ENCODE measurements around the gene DSCAM. TPM values are rescaled to one million over a fixed set of nuclear protein-coding genes. Genes with fewer than 3 reads are reported as not detected.

The DSCAM gene
- total RNA-seq, 4 donors from 2014 or later: 0.19 TPM; not detected in 3

DNA sequence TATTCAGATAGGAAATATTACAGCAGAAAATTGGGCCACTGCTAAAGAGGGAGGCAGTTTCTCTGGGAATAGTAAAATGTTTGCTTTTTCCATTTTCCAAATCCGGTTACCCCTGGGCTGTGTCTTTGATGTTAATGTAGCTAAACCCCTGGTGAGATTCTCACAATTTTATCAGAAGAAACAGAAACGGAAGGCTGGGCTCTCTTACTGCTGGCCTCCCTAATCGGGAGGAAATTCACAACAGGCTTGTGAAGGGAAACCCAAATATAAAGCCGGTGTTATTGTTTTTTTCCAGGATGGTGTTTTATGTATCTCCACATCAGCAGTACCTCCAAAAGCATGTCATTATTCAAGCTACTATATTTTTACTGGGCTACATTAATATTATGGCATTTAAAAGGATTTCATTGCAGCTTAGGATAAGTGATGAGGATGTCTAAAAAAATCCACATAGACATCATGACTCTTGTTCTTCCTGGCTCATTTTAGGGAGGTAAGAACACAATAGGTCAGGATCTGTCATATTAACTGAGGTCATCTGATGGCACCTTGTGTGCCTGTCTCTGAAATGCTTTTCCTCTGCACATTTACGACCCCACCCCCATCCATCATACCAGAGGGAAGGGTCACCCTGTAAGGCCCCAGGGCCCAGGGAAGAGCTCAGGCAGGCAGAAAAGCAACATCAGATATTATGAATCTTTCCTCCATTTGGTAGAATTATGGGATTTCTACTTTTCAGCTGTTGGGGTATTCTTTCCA, 158.7 kb downstream of the DSCAM start:
- no peaks in the 10 kb centered on the region for H3K9me3 ChIP-seq
- no peak overlapping the region for H3K27ac ChIP-seq
- no peak for DNase-seq
- TF ChIP-seq, protein P1, sequence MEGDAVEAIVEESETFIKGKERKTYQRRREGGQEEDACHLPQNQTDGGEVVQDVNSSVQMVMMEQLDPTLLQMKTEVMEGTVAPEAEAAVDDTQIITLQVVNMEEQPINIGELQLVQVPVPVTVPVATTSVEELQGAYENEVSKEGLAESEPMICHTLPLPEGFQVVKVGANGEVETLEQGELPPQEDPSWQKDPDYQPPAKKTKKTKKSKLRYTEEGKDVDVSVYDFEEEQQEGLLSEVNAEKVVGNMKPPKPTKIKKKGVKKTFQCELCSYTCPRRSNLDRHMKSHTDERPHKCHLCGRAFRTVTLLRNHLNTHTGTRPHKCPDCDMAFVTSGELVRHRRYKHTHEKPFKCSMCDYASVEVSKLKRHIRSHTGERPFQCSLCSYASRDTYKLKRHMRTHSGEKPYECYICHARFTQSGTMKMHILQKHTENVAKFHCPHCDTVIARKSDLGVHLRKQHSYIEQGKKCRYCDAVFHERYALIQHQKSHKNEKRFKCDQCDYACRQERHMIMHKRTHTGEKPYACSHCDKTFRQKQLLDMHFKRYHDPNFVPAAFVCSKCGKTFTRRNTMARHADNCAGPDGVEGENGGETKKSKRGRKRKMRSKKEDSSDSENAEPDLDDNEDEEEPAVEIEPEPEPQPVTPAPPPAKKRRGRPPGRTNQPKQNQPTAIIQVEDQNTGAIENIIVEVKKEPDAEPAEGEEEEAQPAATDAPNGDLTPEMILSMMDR (IDR thresholded peaks at IDR 0.05): no peak
- TF ChIP-seq POLR2A (IDR thresholded peaks at IDR 0.05): no peak
- no peak overlapping the region for H3K4me3 ChIP-seq
- H3K4me1 ChIP-seq: no peaks in the 10 kb centered on the region
- H3K36me3 ChIP-seq: no peaks in the 10 kb centered on the region
- H3K27me3 ChIP-seq: no peaks in the 10 kb centered on the region

DNA sequence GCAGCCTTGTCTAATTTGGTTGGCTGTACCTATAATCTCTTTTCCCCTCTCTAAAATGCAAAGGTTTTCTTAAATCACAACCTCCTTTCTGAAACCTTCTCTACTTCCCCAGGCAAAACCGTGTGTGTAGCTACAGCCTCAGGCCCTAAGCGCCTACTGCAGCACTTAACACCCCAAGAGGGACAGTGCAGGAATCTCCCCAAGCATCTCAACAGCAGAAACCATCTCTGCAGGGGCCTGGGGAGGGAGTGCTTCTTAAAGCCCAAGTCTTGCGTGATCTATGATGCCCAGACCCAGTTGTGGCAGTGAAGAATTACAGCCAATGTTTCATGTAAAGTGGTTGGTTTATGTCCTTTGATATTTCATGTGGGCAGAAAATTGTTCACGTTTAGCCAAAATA, 159.3 kb downstream of the DSCAM start:
- Histone ChIP-seq H3K4me3 (no peak overlapping the region), H3K4me1 (no peaks in the 10 kb centered on the region), H3K27ac (no peak overlapping the region), H3K27me3 (no peaks in the 10 kb centered on the region), H3K9me3 (no peaks in the 10 kb centered on the region), H3K36me3 (no peaks in the 10 kb centered on the region)
- TF ChIP-seq, protein P1 (IDR thresholded peaks at IDR 0.05): no peak
- TF ChIP-seq POLR2A (IDR thresholded peaks at IDR 0.05): no peak
- DNase-seq: no peak

DNA sequence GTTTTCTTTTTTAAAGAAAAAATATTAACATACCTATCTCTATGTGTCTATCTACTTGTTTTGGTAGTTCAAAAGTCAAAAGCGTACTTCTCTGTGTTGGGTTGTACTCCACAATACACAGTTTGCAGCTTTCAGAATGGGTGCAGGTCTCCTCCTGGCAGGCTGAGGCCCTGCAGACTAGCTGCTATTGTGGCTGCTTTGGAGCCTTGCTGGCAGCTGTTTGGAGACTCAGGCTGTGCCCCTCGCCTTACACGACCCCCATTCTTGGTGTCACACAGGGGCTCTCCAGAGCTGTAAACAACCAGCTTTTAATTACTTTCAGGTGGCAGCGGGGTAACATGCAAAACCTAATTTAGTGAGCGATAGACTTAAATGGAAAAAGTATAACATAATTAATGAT, 160.4 kb downstream of the DSCAM start:
- Histone ChIP-seq H3K36me3 (no peaks in the 10 kb centered on the region), H3K4me3 (no peak overlapping the region)
- TF ChIP-seq POLR2A (IDR thresholded peaks at IDR 0.05): no peak
- TF ChIP-seq, protein P1 (IDR thresholded peaks at IDR 0.05): no peak

DNA sequence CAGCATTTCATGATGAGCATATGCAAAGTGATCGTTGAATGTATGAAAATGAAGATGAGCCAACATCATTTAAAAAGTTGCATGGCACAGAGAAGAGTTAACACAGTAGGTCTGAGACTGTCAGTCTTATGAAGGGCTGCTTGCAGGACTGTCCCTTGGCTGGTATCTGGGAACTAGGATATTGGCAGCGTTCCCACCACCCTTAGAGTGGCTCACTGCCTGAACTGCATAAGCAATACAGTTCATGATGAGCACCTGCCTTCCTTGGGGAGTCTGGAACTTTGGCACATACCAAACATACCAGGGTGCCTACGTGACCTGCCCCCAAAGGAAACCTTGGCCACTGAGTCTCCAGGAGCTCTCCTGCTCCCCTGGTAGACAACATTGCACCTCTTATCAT, 161.8 kb downstream of the DSCAM start:
- DNase-seq: no peak
- Histone ChIP-seq H3K4me3 (no peak overlapping the region), H3K27me3 (no peaks in the 10 kb centered on the region), H3K27ac (no peak overlapping the region), H3K36me3 (no peaks in the 10 kb centered on the region), H3K9me3 (no peaks in the 10 kb centered on the region), H3K4me1 (no peaks in the 10 kb centered on the region)
- no peak for TF ChIP-seq POLR2A (IDR thresholded peaks at IDR 0.05)
- TF ChIP-seq, protein P1 (IDR thresholded peaks at IDR 0.05): no peak

More for the DNA sequence above, 160.4 kb downstream of the DSCAM start:
- no peak for DNase-seq
- Histone ChIP-seq H3K27me3 (no peaks in the 10 kb centered on the region), H3K4me1 (no peaks in the 10 kb centered on the region), H3K9me3 (no peaks in the 10 kb centered on the region), H3K27ac (no peak overlapping the region)

DNA sequence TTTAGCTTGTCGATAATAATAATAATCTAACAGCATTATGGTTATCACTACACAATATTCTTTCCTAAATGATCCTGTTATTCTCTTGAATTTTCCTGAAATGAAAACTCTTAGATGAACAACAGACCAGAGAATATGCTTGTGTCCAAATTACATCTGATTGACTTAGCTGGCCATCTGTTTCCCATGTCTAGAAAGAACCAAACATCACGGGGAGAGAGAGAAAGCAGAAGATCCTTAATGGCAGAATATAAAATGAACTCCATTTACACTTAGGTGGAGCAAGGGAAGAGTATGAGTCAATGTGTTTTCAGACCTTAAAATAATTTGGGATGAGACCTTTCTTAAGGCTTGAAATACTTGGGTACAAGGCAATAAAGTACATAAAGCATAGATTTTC, 162.2 kb downstream of the DSCAM start:
- no peaks in the 10 kb centered on the region for H3K4me1 ChIP-seq
- no peak overlapping the region for H3K27ac ChIP-seq
- H3K27me3 ChIP-seq: no peaks in the 10 kb centered on the region
- no peak for TF ChIP-seq POLR2A (IDR thresholded peaks at IDR 0.05)
- TF ChIP-seq, protein P1 (IDR thresholded peaks at IDR 0.05): no peak
- no peaks in the 10 kb centered on the region for H3K36me3 ChIP-seq
- no peak for DNase-seq
- H3K4me3 ChIP-seq: no peak overlapping the region
- H3K9me3 ChIP-seq: no peaks in the 10 kb centered on the region

Data from Peyer's patch (tissue), 4 donors.